H1 (cell line): ENCODE data around the gene HSPA5. TPM values are rescaled to one million over a fixed set of nuclear protein-coding genes. Genes with fewer than 3 reads are reported as not detected.
A peak's percentile ranks its signal among the peaks of the same experiment; 100 is the strongest.

Source experiments
- ASH2L ChIP-seq: fragments of 200-600, 300-600 bp; sonication (generic); IDR thresholded peaks from one replicate; pipeline ENCODE4 v1.7.1; 2017; ENCODE audit warnings: low read length
- ATF3 ChIP-seq: IDR thresholded peaks from 2 replicates; pipeline ENCODE4 v1.6.1; 2011; ENCODE audit warnings: low read depth, mild to moderate bottlenecking, low read length; ENCODE audit not compliant: insufficient read depth
- BACH1 ChIP-seq: IDR thresholded peaks from 2 replicates; pipeline ENCODE4 v1.6.1; 2012; ENCODE audit warnings: low read length, improper control_type of control experiment
- CBX5 ChIP-seq: fragments of 300-800, 300-1000 bp; sonication (generic); IDR thresholded peaks from 2 replicates; pipeline ENCODE4 v1.7.1; 2016; ENCODE audit warnings: antibody characterized with exemption, low read length, low read depth
- CREB1 ChIP-seq: IDR thresholded peaks from 2 replicates; pipeline ENCODE4 v1.6.1; 2012; ENCODE audit warnings: inconsistent platforms
- CTBP2 ChIP-seq: IDR thresholded peaks from 2 replicates; pipeline ENCODE4 v1.7.0; 2011; ENCODE audit warnings: borderline replicate concordance, mild to moderate bottlenecking, moderate library complexity, mixed read lengths, low read length; ENCODE audit not compliant: insufficient read depth, insufficient read length
- FOSL1 ChIP-seq: IDR thresholded peaks from 2 replicates; pipeline ENCODE4 v1.6.1; 2011; ENCODE audit warnings: mild to moderate bottlenecking, low read depth, low read length, moderate library complexity; ENCODE audit not compliant: insufficient read depth
- GABPA ChIP-seq: IDR thresholded peaks from 2 replicates; pipeline ENCODE4 v1.6.1; 2011; ENCODE audit warnings: mild to moderate bottlenecking, low read length, moderate library complexity, borderline replicate concordance; ENCODE audit not compliant: insufficient read depth
- HDAC6 ChIP-seq: IDR thresholded peaks from one replicate; pipeline ENCODE4 v1.7.1; 2012; ENCODE audit warnings: low read depth, mild to moderate bottlenecking, inconsistent platforms, low read length, moderate library complexity
- KDM1A ChIP-seq: fragments of 200-600, 300-600 bp; sonication (generic); IDR thresholded peaks from 2 replicates; pipeline ENCODE4 v1.7.1; 2016; ENCODE audit warnings: mild to moderate bottlenecking, low read length, borderline replicate concordance
- KDM5A ChIP-seq: fragments of 200-600 bp; IDR thresholded peaks from 2 replicates; pipeline ENCODE4 v1.7.1; 2012; ENCODE audit warnings: mild to moderate bottlenecking, low read length, inconsistent platforms, mixed read lengths
- MAFK ChIP-seq: IDR thresholded peaks from 2 replicates; pipeline ENCODE4 v1.6.1; 2012; ENCODE audit warnings: low read depth, mild to moderate bottlenecking, improper control_type of control experiment, low read length
- MAX ChIP-seq: IDR thresholded peaks from 2 replicates; pipeline ENCODE4 v1.6.1; 2012; ENCODE audit warnings: inconsistent platforms
- PHF8 ChIP-seq: fragments of 200-600 bp; sonication (generic); conservative IDR thresholded peaks from 2 replicates; pipeline ENCODE4 v1.7.1; 2012; ENCODE audit warnings: low read depth, mild to moderate bottlenecking, inconsistent platforms, low read length, moderate library complexity
- POLR2A ChIP-seq, 2 experiments: IDR thresholded peaks; 1 replicate in 1 of 2; 2 replicates in 1 of 2; pipeline ENCODE4 v1.6.1; 2011; ENCODE audit warnings: low read depth in 2 of 2, low read length in 2 of 2, mild to moderate bottlenecking in 2 of 2; ENCODE audit errors: control extremely low read depth in 1 of 2
- RBBP5 ChIP-seq: IDR thresholded peaks from 2 replicates; pipeline ENCODE4 v1.7.1; 2012; ENCODE audit warnings: low read depth, mild to moderate bottlenecking, inconsistent platforms, low read length, moderate library complexity, borderline replicate concordance
- SP2 ChIP-seq: IDR thresholded peaks from 2 replicates; pipeline ENCODE4 v1.6.1; 2012; ENCODE audit warnings: mild to moderate bottlenecking, low read length, inconsistent platforms
- TAF1 ChIP-seq: IDR thresholded peaks from 2 replicates; pipeline ENCODE4 v1.6.1; 2011; ENCODE audit warnings: mild to moderate bottlenecking, low read depth, low read length
- TCF12 ChIP-seq: IDR thresholded peaks from 2 replicates; pipeline ENCODE4 v1.6.1; 2011; ENCODE audit warnings: low read depth, mild to moderate bottlenecking, low read length
- YY1 ChIP-seq: IDR thresholded peaks from 2 replicates; pipeline ENCODE4 v1.6.1; 2011; ENCODE audit warnings: low read depth, mild to moderate bottlenecking, low read length
- ZNF274 ChIP-seq: IDR thresholded peaks from 2 replicates; pipeline ENCODE4 v1.7.0; 2012; ENCODE audit warnings: low read length, borderline replicate concordance; ENCODE audit errors: extremely low read depth
- polyA plus RNA-seq, 7 experiments: library from polyadenylated mRNA; depleted of rRNA in 3 of 7; stranded (reverse) in 5 of 7; unstranded in 2 of 7; fragments of >200 nt in 5 of 7; fragments of 200-250 nt in 2 of 7; gene quantifications; 1 replicate in 5 of 7; 2 replicates in 1 of 7; 4 replicates in 1 of 7; pipeline versions ENCODE4 v1.2.1 to v1.2.3, GENCODE V29; 2011 to 2013; ENCODE audit warnings: missing spikeins in 2 of 7, mixed read lengths in 2 of 7
- total RNA-seq: library from RNA; stranded (reverse); fragmentation: NEBNext Ultra II Directional; extraction: Animal tissue kit (Norgen Biotek cat#: 25700); gene quantifications from 2 replicates; pipeline ENCODE4 v1.2.1, GENCODE V29; 2021
- TF ChIP-seq, protein P1 (sequence below): IDR thresholded peaks from 2 replicates; pipeline ENCODE4 v1.6.1; 2012; ENCODE audit warnings: low read length, inconsistent platforms

The HSPA5 gene
- total and polyA plus RNA-seq, 2 of the 8 experiments (the other 6 are each of a cell fraction or from before 2014, with no cell fraction given): 91.3 to 352 TPM

GRCh38 chr9:125189361-125190289 is 51.5 kb downstream of the HSPA5 start, which contains the start of gene PPP6C (continued):
- TF ChIP-seq YY1: peak; percentile 87
- no peak for TF ChIP-seq ZNF274
- 0 out of 2 replicates have a peak, but pooled peaks have one; percentile 5 for TF ChIP-seq BACH1
- no peak for TF ChIP-seq TCF12
- no peak for TF ChIP-seq SP2
- peak; percentile 95 for TF ChIP-seq ASH2L
- peak; percentile 67 for TF ChIP-seq KDM5A
- peak; percentile 98 for TF ChIP-seq CREB1
- no peak for TF ChIP-seq CBX5
- peak; percentile 96 for TF ChIP-seq PHF8
- no peak for TF ChIP-seq MAX
- TF ChIP-seq ATF3: peak; percentile 78
- TF ChIP-seq POLR2A (IDR thresholded peaks at IDR 0.05; ENCODE audit: control extremely low read depth in 1 of 2, low read depth in 2 of 2, low read length in 2 of 2): peak; percentile 75 to 87
- no peak for TF ChIP-seq HDAC6
- TF ChIP-seq FOSL1: no peak
- TF ChIP-seq CTBP2: peak; percentile 24
- TF ChIP-seq TAF1: peak; percentile 80
- TF ChIP-seq GABPA: 0 out of 2 replicates have a peak, but pooled peaks have one; percentile 55
- TF ChIP-seq KDM1A: no peak
- no peak for TF ChIP-seq MAFK
- TF ChIP-seq, protein P1, sequence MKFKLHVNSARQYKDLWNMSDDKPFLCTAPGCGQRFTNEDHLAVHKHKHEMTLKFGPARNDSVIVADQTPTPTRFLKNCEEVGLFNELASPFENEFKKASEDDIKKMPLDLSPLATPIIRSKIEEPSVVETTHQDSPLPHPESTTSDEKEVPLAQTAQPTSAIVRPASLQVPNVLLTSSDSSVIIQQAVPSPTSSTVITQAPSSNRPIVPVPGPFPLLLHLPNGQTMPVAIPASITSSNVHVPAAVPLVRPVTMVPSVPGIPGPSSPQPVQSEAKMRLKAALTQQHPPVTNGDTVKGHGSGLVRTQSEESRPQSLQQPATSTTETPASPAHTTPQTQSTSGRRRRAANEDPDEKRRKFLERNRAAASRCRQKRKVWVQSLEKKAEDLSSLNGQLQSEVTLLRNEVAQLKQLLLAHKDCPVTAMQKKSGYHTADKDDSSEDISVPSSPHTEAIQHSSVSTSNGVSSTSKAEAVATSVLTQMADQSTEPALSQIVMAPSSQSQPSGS: 0 out of 2 replicates have a peak, but pooled peaks have one; percentile 35
- TF ChIP-seq RBBP5: peak; percentile 74; the same call in 1 of the 2 replicates
